ENCODE data around the gene PCBP3.

PCBP3 gene

DNA sequence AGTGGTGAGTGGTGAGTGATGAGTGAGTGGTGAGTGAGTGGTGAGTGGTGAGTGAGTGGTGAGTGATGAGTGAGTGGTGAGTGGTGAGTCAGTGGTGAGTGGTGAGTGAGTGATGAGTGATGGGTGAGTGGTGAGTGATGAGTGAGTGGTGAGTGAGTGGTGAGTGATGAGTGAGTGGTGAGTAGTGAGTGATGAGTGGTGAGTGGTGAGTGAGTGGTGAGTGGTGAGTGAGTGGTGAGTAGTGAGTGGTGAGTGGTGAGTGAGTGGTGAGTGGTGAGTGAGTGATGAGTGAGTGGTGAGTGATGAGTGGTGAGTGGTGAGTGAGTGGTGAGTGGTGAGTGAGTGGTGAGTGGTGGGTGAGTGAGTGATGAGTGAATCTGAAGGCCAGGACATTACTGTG, 172.3 kb downstream of the PCBP3 start:
- peak; percentile 59 for DNase-seq

GRCh38 chr21:45816794-45817193, 173.3 kb downstream of the PCBP3 start:
- peak; percentile 54 for DNase-seq

- peak; percentile 38 for DNase-seq
Observed at GRCh38 chr21:45817345-45817744, 173.8 kb downstream of the PCBP3 start.

- DNase-seq = peak; percentile 60
Observed at GRCh38 chr21:45818276-45818903, 174.9 kb downstream of the PCBP3 start.

GRCh38 chr21:45818904-45819285, 175.4 kb downstream of the PCBP3 start:
- DNase-seq = peak; percentile 87

DNA sequence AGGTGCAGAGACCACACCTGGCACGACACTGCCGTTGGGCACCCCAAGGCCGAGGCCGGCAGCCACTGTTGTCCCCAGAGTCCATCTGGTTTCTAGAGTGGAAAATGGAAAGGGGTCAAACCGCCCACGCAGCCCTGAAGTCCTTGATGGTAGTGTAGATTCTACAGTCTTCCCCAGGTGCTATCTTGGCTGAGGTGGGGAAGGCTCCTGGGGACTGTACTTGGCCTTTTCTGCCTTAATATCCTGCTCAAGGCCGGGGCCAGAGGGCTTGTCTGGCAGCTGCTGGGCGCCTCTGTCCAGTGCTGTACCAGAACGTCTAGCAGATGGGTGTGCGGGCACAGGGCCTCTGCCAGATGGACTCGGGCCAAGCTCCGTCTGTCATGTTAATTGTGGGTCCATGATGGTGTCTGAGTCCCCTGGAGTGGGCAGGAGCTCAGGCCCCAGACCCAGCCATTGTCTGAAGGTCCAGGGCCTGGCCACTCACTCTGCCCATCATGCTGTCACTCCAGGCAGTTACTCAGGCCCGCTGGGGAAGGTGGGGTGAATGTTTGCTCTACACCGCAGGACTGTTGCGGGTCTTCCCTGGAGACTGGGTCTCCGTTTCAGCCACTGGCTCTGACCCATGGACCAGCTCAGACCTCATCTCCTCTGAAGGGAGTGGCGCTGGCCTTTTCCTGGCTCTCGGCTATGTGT, 176.1 kb downstream of the PCBP3 start:
- peak; percentile 56 for DNase-seq

DNA sequence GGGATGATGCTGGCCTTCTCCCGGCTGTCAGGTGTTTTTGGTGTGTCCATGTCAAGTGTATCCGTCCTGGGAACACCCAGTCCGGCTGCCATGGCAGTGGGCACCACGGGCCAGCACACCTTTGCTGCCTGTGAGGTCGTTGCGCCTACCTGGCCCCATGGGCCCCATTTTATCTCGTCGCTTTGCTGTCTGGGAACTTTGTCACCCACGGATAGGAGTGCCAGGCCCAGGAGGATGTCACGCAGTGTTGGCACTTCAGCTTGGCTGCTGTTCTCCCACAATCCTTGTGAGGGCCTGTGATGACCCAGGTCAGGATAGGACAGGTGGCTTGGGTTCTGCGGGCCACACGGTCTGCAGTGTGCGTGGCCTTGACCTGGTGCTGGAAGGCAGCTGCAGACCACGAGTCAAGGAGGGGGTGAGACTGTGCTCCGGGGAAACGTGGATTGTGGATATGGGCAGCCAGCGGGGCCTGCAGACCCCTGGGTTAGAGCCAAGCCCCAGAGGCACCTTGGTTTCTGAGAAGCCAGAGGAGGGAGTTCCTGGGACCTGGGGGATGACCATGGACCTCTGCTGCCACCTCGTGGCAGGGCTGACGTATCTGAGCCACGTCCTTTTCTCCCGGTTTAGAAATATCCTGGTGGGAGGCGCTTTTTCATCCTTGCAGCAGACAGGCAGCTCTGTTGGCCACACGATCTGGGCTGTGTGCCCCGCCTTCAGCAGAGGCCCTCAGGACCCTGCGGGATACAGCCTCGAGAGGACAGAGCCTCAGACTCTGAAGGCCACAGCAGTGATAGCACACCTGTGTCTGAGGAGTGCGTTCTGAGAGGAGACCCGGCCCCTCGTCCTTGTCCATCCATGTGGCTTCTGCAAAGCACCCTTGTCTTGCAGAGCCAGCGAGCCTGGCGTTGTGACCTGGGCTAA, 176.9 kb downstream of the PCBP3 start:
- DNase-seq = peak; percentile 90

DNA sequence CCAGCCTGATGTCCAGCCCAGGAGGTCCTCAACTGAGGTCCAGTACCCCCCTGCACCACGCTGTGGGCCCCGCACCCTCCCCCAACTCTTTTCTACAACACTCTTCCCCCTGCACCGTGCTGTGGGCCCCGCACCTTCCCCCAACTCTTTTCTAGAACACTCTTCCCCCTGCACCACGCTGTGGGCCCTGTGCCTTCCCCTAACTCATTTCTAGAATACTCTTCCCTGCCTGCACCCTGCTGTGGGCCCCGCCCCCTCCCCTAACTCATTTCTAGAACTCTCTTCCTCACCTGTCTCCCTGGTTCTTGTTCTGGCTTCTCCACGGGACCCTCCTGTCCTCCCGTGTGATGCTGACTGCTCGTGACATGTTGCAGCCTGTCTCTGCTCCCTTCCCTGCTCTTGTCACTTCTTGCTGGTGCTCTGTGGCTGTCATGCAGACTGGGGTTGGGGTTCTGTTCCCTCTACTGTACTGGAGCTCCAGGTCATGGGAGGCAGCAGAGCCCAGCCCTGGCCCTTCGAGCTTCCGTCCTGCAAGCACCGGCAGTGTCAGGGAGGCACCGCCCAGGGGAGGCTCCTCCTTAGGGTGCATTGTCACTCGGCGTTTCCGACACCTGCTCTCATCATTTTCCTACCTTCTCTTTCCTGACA, 177.9 kb downstream of the PCBP3 start:
- peak; percentile 46 for DNase-seq

- no peak for DNase-seq
Observed at GRCh38 chr21:45821998-45822397, 178.5 kb downstream of the PCBP3 start.

DNA sequence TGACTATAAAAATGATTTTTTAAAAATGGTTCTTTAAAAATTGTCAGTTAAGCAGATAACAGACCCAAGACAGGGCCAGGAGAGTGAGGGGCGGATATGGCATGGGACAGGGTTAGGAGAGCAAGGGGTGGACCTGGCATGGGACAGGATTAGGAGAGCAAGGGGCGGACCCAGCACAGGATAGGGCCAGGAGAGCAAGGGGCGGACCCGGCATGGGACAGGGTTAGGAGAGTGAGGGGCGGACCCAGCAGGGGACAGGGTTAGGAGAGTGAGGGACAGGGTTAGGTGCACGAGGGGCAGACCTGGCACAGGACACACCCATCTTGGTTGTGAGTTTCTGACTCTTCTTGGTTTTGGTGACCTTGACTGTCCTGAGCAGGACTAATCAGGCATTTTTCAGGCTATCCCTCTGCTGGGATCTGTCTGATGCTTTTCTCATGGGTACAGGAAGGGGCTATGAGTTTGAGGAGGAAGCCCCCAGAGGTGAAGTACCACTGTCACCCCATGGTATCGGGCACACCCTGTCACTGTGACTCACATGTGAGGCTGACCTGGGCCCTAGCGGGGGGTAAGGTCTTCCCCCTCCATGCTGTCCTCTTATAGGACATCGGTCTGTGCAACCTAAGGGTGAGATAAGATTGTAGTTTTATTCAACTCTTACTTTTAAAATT, 179.0 kb downstream of the PCBP3 start:
- peak; percentile 54 for DNase-seq

GRCh38 chr21:45823100-45823681, 179.7 kb downstream of the PCBP3 start:
- no peak for DNase-seq

DNA sequence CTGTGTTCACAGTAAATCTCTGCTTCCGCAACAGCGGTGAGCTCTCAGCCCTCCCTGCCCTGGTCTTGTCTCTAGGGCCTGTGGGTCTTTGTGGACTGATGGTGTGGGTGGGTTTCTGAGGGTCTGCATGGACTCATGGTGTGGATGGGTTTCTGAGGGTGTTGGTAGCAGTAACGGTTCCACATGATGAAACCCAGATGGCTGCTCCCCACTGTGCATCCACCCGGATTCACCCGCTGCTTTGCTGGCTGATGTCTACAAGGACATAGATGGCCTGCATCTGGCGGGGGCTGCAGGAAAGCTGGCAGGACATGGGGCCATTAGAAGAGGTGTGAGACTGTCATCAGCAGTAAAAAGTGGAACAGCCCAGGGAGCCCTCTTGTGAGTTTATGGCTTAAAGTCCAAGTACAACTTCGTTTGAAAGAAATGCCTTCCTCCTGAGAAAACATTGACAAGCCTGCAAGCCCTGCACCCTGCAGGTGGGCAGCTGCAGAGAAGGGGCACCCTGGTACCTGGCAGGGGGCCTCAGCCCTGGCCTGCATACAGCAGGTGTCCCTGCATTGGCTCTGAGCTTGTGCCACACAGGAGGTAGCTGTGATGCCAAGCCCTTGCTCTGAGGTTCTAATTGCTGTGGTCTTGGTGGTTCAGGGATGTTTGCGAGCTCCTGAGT, 181.2 kb downstream of the PCBP3 start:
- no peak for DNase-seq

- no peak for DNase-seq
Observed at GRCh38 chr21:45825219-45825618, 181.7 kb downstream of the PCBP3 start.

DNA sequence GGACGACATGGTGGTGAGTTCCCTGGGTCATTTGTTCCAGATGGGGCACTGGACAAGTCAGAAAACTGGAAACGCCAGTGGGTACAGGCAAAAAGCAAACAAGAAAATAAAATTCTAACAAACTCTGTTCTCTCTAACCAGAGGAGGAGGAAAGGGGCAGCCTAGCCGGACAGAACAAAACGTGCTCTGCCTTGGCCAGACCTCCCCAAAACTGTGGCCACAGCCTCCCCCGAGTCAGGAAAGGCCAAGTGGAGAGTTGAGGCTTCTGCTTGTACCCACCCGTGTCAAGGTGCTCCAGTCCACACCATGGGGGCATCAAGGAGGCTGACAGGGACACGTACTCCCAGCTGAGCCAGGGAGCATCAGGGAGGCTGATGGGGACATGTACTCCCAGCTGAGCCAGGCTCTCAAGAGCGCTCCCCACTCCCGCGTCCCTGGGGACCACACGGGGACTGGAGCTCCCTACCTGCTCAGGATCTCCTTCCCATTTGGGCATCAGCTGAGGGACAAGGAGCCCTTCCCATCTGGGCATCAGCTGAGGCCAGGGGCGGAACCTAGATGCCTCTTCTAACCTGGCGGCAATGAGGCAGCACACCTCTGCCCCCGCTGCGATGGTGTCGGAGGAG, 183.3 kb downstream of the PCBP3 start:
- no peak for DNase-seq

- no peak for DNase-seq
Observed at GRCh38 chr21:45827302-45827692, 183.8 kb downstream of the PCBP3 start.

DNA sequence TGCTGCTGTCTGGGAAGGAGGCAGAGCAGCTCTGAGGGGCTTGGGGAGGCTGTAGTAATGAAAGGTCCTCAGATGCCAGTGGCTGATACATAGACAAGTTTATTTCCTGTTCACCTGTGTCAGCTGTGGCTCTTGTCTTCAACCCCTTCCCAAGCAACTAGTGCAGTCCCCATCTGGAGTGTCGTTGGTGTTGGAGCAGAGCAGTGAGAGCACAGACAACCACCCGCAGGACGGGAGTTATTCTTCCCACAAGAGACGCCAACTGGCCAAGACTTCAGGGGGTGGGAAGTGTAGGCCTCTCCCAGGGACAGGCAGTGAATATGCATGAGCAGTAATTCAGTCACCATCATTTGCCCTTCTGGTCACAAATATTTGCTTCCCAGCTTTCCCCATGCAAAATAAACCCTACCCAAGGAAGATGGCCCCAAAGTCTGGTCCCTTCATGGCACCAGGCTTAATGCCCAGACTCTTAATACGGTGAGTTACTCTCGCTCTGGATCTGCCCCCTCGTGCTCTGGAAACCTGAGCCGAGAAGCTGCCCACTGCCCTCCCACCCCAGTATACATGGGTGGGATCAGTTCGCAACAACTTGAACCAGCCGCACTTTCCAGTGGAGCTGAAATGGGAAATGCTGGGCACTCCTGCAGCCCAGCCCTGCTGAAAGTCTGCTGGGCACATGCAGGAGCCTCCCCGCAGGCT, 184.5 kb downstream of the PCBP3 start:
- no peak for DNase-seq

GRCh38 chr21:45828580-45829570, 185.3 kb downstream of the PCBP3 start:
- DNase-seq = no peak

- DNase-seq = no peak
Observed at GRCh38 chr21:45829668-45830067, 186.1 kb downstream of the PCBP3 start.

DNA sequence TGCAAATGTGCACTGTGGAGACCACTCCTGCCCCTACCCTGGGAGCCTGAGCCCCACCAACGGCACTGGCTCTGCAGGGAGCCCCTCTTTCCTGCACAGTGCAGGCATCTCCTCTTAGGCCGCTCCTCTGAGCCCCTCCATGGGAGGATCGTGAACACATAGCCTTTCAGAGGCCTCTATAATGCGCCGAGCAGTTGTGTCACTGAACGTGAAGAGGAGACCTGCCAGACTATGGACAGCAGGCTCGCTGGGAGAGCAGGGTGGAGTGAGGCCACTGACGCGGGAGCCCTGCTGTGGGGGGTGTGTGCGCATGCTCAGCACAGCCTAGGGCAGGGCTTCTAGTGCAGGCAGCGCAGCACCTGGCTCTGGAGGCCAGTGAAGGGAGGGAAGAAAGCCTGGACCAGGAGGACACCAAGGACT, 186.7 kb downstream of the PCBP3 start:
- DNase-seq = no peak

Data from activated effector memory CD4-positive, alpha-beta T cell treated with anti-CD3 and anti-CD28 coated beads, Interleukin-2, amount 50 U/mL, for 16 hours (primary cell).